C4-2B (cell line): Measurements from ENCODE around the gene CCDC85C.

Source experiments
- CTCF ChIP-seq: fragments of 450-650 bp; conservative IDR thresholded peaks from 2 replicates; pipeline ENCODE4 v1.5.1; 2017; ENCODE audit warnings: mild to moderate bottlenecking
- ZFX ChIP-seq: fragments of 450-650 bp; IDR thresholded peaks from 2 replicates; pipeline ENCODE4 v1.6.1; 2017

- TF ChIP-seq CTCF (no peak), ZFX (no peak)
Observed at GRCh38 chr14:99552021-99552553, 51.9 kb downstream of the CCDC85C start.
